NCI-H526 treated with DMSO at 0.1 percent for 48 hours (cell line): ENCODE results near the gene TAB2.

Experiments used
- DNase-seq: peaks from one replicate; lab custom pipeline; 2025; lab: John Stamatoyannopoulos, UW

The TAB2 gene

DNA sequence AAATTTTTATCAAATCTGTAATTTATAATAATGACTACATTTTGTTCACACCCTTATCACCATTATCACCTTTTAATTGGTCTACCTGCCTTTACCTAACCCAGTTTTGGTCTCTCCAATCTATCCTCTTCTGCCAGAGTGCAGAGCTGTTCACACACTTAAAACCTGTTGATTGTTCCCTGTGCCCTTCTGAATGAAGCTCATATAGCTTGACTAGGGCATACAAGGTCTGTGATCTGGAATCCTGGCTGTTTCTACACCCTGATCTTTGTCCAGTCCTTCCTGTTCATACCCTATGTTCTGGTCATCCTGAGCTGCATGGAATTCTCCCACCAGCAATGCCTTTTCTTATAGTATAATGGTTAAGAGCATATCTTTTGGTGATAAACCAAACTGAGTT is 53.6 kb downstream of the TAB2 start:
- no peak for DNase-seq

DNA sequence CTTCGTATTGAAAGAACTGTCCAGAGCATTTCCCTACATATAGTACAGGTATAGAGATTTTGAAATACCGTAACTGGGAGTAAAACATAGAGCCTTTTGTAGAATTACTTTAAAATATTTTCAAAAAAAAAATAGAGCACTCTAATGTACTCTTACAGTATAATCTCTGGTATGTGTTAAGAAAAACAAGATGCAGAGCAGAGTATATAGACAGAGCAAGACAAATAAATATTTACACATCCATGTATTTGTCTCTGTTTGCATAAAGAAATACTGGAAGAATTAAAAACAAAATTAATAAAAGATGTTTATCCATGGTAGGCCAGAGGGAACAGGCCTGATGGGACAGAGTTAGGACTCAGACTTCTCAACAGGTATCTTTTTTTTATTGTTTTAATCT is 54.5 kb downstream of the TAB2 start:
- no peak for DNase-seq

GRCh38 chr6:149373511-149373910 is 56.0 kb downstream of the TAB2 start:
- DNase-seq, result no peak

- DNase-seq, result no peak
These were observed 62.5 kb downstream of the TAB2 start for GRCh38 chr6:149379977-149380376.

- DNase-seq, result no peak
These were observed 63.0 kb downstream of the TAB2 start for GRCh38 chr6:149380523-149380922.

DNA sequence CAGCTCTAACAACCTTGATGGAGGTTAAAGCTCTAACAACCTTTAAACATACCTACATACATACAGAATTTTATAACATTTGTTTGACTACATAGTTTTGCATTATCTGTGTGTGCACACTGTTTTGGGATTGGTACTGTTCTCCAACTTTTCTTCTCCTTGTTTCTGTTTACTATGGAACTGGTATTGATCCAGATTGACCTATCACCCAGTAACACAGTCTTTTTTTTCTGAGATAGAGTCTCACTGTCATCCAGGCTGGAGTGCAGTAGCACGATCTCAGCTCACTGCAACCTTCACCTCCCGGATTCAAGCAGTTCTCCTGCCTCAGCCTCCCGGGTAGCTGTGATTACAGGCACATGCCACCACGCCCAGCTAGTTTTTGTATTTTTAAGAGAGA is 65.9 kb downstream of the TAB2 start:
- DNase-seq, result no peak

DNA sequence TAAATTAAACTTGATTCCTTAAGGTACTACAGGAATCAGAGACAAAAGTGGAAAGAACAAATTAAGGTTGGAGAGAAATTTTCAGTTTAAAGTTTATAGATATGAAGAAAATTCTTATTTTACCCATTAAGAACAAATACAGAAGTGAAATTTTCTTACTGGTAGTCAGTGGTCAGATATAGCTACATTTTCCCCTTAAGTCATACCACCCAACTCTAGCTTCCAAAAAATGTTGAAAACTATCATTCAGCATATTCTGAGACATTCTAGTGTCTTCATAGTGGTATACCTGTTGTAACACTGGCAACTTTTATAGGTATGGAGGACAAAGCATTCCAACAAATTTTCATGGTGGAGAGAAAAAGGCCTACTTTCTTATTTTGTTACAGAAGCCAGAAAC is 67.0 kb downstream of the TAB2 start:
- no peak for DNase-seq

DNA sequence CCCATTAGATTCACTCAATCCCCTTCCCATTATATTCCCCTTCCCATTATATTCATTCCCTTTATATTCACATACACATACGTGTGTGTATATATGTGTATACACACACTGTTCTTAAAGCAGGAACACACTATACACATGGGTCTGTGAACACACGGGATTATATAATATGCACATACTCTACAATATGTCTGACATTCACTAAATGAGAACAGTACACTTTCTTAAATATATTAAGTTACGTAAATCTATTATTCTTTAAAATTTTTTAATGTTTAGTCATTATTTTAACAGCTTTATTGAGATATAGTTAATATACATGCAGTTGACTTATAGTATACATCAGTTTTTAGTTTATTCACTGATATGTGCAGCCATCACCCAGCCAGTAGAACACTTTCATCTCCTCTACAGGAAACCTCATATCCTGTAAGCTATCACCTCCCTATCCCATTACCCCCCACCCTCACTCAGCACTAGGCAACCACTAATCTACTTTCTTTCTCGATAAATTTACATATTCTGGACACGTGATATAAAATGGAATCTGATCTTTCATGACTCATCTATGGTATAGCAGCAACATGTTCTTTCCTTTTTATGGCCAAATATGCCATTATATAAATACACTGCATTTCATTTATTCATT is 68.6 kb downstream of the TAB2 start:
- DNase-seq, result no peak

DNA sequence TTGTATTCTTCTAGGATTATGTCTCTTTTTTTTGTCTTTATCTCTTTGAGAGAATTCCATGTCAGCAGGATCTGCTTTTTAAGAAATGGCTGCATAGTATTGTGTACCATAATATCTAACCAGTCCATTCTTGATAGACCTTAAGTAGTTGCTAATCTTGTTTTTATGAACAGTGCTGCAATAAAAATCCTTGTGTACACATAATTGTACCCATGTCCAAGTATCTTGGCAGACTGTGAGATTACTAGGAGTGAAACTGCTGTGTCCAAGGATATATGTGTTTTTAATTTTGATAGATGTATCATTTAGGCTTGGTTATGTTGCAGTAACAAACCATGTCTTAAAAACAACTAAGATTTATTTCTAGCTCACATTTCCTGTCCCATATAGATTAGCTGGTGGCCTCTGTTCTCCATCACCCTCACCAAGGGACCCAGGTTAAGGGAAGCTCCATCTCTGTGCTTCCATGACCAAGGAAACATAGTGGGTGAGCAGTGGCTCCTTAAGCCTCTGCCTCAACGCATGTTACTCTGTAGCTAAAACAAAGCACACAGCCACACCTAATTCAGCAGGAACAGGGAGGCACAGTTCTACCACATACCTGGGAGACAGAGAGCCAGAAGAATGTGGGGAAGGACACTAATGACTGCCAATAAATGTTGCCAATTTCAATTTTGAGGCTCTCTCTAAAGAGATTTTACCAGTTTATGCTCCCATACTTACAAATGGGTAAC is 70.4 kb downstream of the TAB2 start:
- DNase-seq, result no peak

GRCh38 chr6:149389509-149390297 is 72.2 kb downstream of the TAB2 start:
- DNase-seq, result no peak

DNA sequence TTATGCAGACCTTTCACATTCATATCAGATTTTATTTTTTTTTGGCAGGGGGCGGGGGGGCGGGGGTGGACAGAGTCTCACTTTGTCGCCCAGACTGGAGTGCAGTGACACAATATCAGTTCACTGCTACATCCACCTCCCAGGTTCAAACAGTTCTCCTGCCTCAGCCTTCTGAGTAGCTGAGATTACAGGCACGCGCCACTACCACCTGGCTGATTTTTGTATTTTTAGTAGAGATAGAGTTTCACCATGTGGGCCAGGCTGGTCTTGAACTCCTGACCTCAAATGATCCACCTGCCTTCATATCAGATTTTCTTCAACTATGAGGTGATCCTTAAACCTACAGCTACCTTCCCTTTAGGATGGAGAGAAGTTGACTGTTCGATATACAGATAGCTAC is 74.6 kb downstream of the TAB2 start:
- DNase-seq, result no peak

GRCh38 chr6:149392535-149392934 is 75.0 kb downstream of the TAB2 start:
- DNase-seq, result no peak

GRCh38 chr6:149393002-149393679 is 75.6 kb downstream of the TAB2 start:
- no peak for DNase-seq

GRCh38 chr6:149395185-149395584 is 77.7 kb downstream of the TAB2 start:
- no peak for DNase-seq

DNA sequence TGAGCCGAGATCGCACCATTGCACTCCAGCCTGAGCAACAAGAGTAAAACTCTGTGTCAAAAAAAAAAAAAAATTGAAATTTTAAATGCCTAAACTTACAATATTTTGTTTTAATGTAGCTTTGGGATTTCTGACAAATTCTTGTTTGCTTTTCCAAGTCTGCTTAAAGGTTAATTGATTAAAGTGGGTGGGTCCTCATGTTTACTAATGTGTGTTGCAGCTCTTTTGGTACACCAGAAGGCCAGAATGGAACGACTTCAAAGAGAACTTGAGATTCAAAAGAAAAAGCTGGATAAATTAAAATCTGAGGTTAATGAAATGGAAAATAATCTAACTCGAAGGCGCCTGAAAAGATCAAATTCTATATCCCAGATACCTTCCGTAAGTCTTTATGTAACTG is 79.9 kb downstream of the TAB2 start:
- DNase-seq, result no peak

GRCh38 chr6:149400050-149400449 is 82.5 kb downstream of the TAB2 start, which contains the start of gene SUMO4:
Gene SUMO4 (plus strand): TSS chr6:149400262. CDS start chr6:149400392, 130 bp downstream.
- DNase-seq, result no peak

DNA sequence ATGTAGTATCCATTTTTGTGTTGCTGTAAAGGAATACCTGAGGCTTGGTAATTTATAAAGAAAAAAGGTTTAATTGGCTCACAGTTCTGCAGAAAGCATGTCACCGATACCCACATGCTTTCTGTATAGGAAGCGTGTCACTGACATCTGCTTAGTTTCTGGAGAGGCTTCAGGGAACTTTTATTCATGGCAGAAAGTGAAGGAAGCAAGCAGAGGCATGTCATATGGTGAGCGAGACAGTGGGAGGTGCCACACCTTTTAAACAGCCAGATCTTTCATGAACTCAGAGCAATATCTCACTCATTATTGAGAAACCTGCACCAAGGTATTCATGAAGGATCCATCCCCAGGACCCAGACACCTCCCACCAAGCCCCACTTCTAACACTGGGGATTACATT is 86.0 kb downstream of the TAB2 start:
- no peak for DNase-seq

DNA sequence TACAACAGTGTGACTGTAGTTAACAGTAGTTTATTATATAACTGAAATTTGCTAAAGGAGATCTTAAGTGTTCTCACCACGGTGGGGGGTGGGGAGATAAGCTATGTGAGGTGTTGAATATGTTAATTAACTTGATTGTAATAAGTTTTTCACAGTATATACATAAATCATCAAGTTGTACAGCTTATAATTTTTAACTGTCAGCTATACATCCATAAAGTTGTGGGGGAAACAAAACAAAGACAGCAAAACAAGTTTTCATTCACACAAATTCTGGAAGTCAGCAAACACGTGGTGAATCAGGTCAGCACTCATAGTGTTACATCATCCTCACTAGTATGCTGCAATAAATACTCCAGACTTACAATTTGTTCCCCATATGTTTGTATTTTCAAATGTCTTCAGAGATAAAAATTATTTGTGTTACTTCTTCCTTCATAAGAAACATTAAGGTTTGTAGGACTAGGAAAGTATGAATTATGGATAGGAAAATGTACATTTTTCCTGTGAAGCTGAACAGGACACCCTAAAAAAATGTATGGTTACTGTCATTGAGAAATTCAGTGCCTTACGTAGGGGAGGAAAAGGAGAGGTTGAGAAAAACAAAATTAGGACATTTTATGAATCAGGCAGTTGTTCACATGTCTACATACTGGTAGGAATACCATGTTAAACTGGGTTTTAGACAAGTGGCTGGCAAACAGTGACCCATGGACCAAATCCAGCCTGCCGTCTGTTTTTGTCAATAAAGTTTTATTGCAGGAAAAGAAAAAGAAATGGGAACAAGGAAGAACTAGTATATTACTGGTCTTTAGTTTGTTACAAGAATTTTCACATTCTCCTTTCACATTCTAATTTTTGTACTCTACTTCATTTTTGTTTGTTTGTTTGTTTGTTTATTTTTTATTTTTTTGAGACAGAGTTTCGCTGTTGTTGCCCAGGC is 88.6 kb downstream of the TAB2 start:
- DNase-seq, result no peak

- no peak for DNase-seq
These were observed 92.1 kb downstream of the TAB2 start for GRCh38 chr6:149409617-149410016.

- DNase-seq, result no peak
These were observed 93.0 kb downstream of the TAB2 start for GRCh38 chr6:149410557-149410956.

DNA sequence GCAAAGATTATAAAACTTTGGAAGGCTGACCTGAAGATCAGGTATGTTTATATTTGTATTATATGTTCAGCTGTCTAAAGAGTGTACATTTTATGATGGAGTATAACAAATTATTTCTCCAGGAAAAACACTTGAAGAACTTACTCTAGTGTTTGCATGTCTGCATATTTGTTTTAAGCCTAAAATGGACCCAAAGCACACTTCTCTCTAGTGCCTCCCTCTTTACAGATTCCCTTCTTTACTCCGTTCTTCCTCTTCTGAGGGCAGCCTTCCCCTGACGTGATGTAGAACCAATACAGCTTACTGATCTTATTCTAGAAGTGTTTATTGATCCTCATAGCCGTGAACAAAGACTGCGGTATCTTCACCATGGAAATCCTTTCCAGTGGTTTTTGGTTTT is 96.5 kb downstream of the TAB2 start:
- no peak for DNase-seq
